ENCODE data around the gene LUC7L2. TPM values are rescaled to one million over a fixed set of nuclear protein-coding genes. Genes with fewer than 3 reads are reported as not detected.

Gene LUC7L2
- total and polyA plus RNA-seq, 9 of the 15 experiments (the other 6 are each of a cell fraction or from before 2014, with no cell fraction given), result 56.1 to 207 (median 141) TPM

DNA sequence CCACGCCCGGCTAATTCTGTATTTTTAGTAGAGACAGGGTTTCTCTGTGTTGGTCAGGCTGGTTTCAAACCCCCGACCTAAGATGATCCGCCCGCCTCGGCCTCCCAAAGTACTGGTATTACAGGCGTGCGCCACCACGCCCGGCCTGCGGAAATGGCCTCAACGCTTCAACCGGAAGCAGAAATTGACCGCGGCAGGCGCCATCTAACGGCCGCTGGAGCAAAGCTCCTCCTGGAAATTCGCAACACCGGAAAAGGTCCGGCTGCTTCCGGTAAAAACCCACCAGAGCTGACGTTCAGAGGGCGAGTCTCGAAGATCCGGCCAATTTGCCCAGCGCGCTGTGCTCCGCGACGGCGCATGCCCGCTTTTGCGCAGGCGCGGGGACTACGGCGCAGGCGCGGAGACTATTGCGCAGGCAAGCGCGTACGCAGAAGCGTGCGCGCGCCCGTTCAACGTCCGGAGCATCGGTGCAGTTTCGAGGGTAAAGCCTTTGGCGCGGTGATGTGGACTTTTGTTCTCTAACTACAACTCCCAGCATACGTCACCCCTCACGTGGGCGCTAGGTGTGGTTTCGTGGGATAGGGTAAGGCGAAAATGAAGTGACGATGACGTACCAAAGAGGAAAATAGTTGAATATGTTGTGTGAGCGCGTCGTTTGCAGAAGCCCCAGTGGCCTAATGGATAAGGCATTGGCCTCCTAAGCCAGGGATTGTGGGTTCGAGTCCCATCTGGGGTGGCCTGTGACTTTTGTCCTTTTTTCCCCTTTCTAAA, 19.5 kb upstream of the LUC7L2 start (continued):
- peak; percentile 92 for TF ChIP-seq ELF2 (CRISPR knock-in tag; IDR thresholded peaks at IDR 0.05)
- TF ChIP-seq, protein P1, sequence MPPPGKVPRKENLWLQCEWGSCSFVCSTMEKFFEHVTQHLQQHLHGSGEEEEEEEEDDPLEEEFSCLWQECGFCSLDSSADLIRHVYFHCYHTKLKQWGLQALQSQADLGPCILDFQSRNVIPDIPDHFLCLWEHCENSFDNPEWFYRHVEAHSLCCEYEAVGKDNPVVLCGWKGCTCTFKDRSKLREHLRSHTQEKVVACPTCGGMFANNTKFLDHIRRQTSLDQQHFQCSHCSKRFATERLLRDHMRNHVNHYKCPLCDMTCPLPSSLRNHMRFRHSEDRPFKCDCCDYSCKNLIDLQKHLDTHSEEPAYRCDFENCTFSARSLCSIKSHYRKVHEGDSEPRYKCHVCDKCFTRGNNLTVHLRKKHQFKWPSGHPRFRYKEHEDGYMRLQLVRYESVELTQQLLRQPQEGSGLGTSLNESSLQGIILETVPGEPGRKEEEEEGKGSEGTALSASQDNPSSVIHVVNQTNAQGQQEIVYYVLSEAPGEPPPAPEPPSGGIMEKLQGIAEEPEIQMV (tag; conservative IDR thresholded peaks at IDR 0.05; ENCODE audit: low read depth), result 0 out of 2 replicates have a peak, but pooled peaks have one; percentile 1
- TF ChIP-seq MLX (CRISPR knock-in tag; conservative IDR thresholded peaks at IDR 0.05), result no peak; a peak in 1 of 4 replicates
- TF ChIP-seq BDP1 (IDR thresholded peaks at IDR 0.05; ENCODE audit: insufficient read depth, insufficient read length), result peak; percentile 100
- no peak for TF ChIP-seq ZNF75A (CRISPR knock-in tag; IDR thresholded peaks at IDR 0.05)
- TF ChIP-seq, protein P2, sequence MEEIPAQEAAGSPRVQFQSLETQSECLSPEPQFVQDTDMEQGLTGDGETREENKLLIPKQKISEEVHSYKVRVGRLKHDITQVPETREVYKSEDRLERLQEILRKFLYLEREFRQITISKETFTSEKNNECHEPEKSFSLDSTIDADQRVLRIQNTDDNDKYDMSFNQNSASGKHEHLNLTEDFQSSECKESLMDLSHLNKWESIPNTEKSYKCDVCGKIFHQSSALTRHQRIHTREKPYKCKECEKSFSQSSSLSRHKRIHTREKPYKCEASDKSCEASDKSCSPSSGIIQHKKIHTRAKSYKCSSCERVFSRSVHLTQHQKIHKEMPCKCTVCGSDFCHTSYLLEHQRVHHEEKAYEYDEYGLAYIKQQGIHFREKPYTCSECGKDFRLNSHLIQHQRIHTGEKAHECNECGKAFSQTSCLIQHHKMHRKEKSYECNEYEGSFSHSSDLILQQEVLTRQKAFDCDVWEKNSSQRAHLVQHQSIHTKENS (CRISPR knock-in tag; IDR thresholded peaks at IDR 0.05), result no peak
- TF ChIP-seq HDAC1 (IDR thresholded peaks at IDR 0.05), result peak in 1 of 2 experiments; percentile 99
- peak; percentile 80; the same call in 1 of the 2 replicates for TF ChIP-seq NCOA6 (IDR thresholded peaks at IDR 0.05)
- peak; percentile 6 to 76 for TF ChIP-seq AFF1 (IDR thresholded peaks at IDR 0.05; ENCODE audit: low read depth in 1 of 2, partially characterized antibody in 2 of 2)
- peak; percentile 80 for TF ChIP-seq C11orf30 (IDR thresholded peaks at IDR 0.05; ENCODE audit: low read depth)
- peak; percentile 25; the same call in 1 of the 2 replicates for TF ChIP-seq KDM2B (CRISPR knock-in tag; IDR thresholded peaks at IDR 0.05)
- TF ChIP-seq ZBTB7A (IDR thresholded peaks at IDR 0.05; ENCODE audit: borderline replicate concordance, control insufficient read depth, low read depth, low read length), result peak; percentile 59; the same call in 1 of the 2 replicates
- peak; percentile 100 for TF ChIP-seq ETV5 (CRISPR knock-in tag; IDR thresholded peaks at IDR 0.05; ENCODE audit: low read depth)
- TF ChIP-seq CREM (IDR thresholded peaks at IDR 0.05; ENCODE audit: low read depth), result peak; percentile 97
- TF ChIP-seq, protein P3, sequence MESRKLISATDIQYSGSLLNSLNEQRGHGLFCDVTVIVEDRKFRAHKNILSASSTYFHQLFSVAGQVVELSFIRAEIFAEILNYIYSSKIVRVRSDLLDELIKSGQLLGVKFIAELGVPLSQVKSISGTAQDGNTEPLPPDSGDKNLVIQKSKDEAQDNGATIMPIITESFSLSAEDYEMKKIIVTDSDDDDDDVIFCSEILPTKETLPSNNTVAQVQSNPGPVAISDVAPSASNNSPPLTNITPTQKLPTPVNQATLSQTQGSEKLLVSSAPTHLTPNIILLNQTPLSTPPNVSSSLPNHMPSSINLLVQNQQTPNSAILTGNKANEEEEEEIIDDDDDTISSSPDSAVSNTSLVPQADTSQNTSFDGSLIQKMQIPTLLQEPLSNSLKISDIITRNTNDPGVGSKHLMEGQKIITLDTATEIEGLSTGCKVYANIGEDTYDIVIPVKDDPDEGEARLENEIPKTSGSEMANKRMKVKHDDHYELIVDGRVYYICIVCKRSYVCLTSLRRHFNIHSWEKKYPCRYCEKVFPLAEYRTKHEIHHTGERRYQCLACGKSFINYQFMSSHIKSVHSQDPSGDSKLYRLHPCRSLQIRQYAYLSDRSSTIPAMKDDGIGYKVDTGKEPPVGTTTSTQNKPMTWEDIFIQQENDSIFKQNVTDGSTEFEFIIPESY (CRISPR knock-in tag; IDR thresholded peaks at IDR 0.05), result peak; percentile 96
- TF ChIP-seq ZNF57 (CRISPR knock-in tag; IDR thresholded peaks at IDR 0.05), result no peak
- TF ChIP-seq ZFP1 (CRISPR knock-in tag; IDR thresholded peaks at IDR 0.05), result no peak
- peak; percentile 99 for TF ChIP-seq CEBPB (tag; IDR thresholded peaks at IDR 0.05)
